Small intestine (tissue), 7 donors: Measurements from ENCODE around the gene DCTPP1. TPM values are rescaled to one million over a fixed set of nuclear protein-coding genes. Genes with fewer than 3 reads are reported as not detected.

Experiments used
- DNase-seq, 2 donors: peaks; one replicate each; pipeline versions ENCODE4 v3.0.0 to v3.0.0-alpha.2; 2013
- FAIRE-seq: peaks from 2 replicates; lab custom pipeline; 2012; peaks lifted over from hg19 to GRCh38; lab: Jason Lieb, UNC
- H3K27ac ChIP-seq, 3 donors: one replicate each; pipeline ENCODE4 v1.5.1; 2013; ENCODE audit warnings: low read length in 2 of 3, mild to moderate bottlenecking in 2 of 3, control low read depth in 1 of 3, inconsistent platforms in 1 of 3, low read depth in 1 of 3, moderate library complexity in 1 of 3
- H3K27me3 ChIP-seq, 3 donors: one replicate each; pipeline ENCODE4 v1.6.1; 2013; ENCODE audit warnings: low read length in 3 of 3, inconsistent platforms in 1 of 3; ENCODE audit not compliant: control insufficient read depth in 3 of 3, insufficient read depth in 3 of 3
- H3K36me3 ChIP-seq, 3 donors: one replicate each; pipeline ENCODE4 v1.6.1; 2013; ENCODE audit warnings: low read length in 3 of 3, inconsistent platforms in 1 of 3, low read depth in 1 of 3, mild to moderate bottlenecking in 1 of 3, moderate library complexity in 1 of 3; ENCODE audit not compliant: control insufficient read depth in 3 of 3, insufficient read depth in 2 of 3
- H3K4me1 ChIP-seq, 3 donors: one replicate each; pipeline ENCODE4 v1.6.1; 2013; ENCODE audit warnings: low read length in 2 of 3, inconsistent platforms in 1 of 3, low read depth in 1 of 3, mild to moderate bottlenecking in 1 of 3, moderate library complexity in 1 of 3; ENCODE audit not compliant: control insufficient read depth in 3 of 3, insufficient read depth in 2 of 3
- H3K4me3 ChIP-seq, 3 donors: one replicate each; pipeline ENCODE4 v1.5.1; 2013; ENCODE audit warnings: low read length in 3 of 3, control low read depth in 1 of 3, inconsistent platforms in 1 of 3, low read depth in 1 of 3, mild to moderate bottlenecking in 1 of 3, moderate library complexity in 1 of 3
- H3K9me3 ChIP-seq, 2 donors: one replicate each; pipeline ENCODE4 v1.6.1; 2013; ENCODE audit warnings: low read depth in 1 of 2, low read length in 1 of 2; ENCODE audit not compliant: control insufficient read depth in 2 of 2, insufficient read depth in 1 of 2
- WGBS, 3 donors: extraction: QIAGEN DNeasy Blood & Tissue Kit; methylation state at CpG; one replicate each; pipeline ENCODE4 v1.1.7; 2013; 5-methylcytosine and 5-hydroxymethylcytosine counted together
- polyA plus RNA-seq, 4 donors: library from polyadenylated mRNA; stranded (reverse) in 3 of 4; unstranded in 1 of 4; fragments of 200-250 nt in 3 of 4; fragments of 120-200 nt in 1 of 4; gene quantifications; one replicate each; pipeline versions ENCODE4 v1.2.1 to v1.2.3, GENCODE V29; 2013
- donor health status: healthy with polysubstance abuse.
- donor health status: control.
- donor health status: control.
- donor health status: Bipolar disorder and iron deficiency.
- donor health status: healthy.

The DCTPP1 gene
- polyA plus RNA-seq, 4 donors = 42.4 to 116 (median 58.9) TPM

- Histone ChIP-seq H3K4me3 (peak overlapping the region; percentile 73 to 81 (median 76)), H3K9me3 (no peaks in the 10 kb centered on the region), H3K27ac (peak overlapping the region in 2 of 3 donors; percentile 73 to 76), H3K36me3 (peaks cover 0 to 22% (median 0%) of the 10 kb centered on the region in 3 donors), H3K27me3 (no peaks in the 10 kb centered on the region), H3K4me1 (peaks cover 0 to 22% (median 2%) of the 10 kb centered on the region in 3 donors)
- DNase-seq = peak; percentile 42 to 54
- no peak for FAIRE-seq
- 7 to 15% (median 12%) methylated on average over 11 to 13 of the region's 13 CpGs for WGBS, 3 donors
Measured at GRCh38 chr16:30395992-30396585, 33.7 kb downstream of the DCTPP1 start.

GRCh38 chr16:30395155-30395991 lies 34.5 kb downstream of the DCTPP1 start, which contains the start of gene ZNF48:
Gene ZNF48, plus strand, starts transcription at chr16:30395420. Its CDS starts 375 bp downstream, at chr16:30395795.
- DNase-seq (peak; percentile 71 to 94), FAIRE-seq (no peak)
- WGBS, 3 donors = 0% methylated on average over 43 to 103 of the region's 103 CpGs
- Histone ChIP-seq H3K9me3 (no peaks in the 10 kb centered on the region), H3K36me3 (peaks cover 0 to 22% (median 0%) of the 10 kb centered on the region in 3 donors), H3K27me3 (no peaks in the 10 kb centered on the region), H3K27ac (peak within 1 kb of the TSS; percentile 48 to 86 (median 81)), H3K4me3 (peak within 1 kb of the TSS; percentile 73 to 81 (median 77)), H3K4me1 (peaks cover 0 to 22% (median 2%) of the 10 kb centered on the region in 3 donors)

GRCh38 chr16:30394592-30395154 lies 35.2 kb downstream of the DCTPP1 start:
- H3K9me3 ChIP-seq = no peaks in the 10 kb centered on the region
- H3K36me3 ChIP-seq = peaks cover 0 to 22% (median 0%) of the 10 kb centered on the region in 3 donors
- DNase-seq = peak in 1 of 2 donors; percentile 24
- peak overlapping the region; percentile 73 to 81 (median 77) for H3K4me3 ChIP-seq
- FAIRE-seq = no peak
- H3K27ac ChIP-seq = peak overlapping the region; percentile 48 to 86 (median 81)
- H3K27me3 ChIP-seq = no peaks in the 10 kb centered on the region
- 9 to 17% (median 10%) methylated on average over 30 to 31 of the region's 31 CpGs for WGBS, 3 donors
- peaks cover 0 to 16% (median under 1%) of the 10 kb centered on the region in 3 donors for H3K4me1 ChIP-seq

GRCh38 chr16:30383521-30383920 lies 46.3 kb downstream of the DCTPP1 start:
- H3K27ac ChIP-seq = no peak overlapping the region
- H3K36me3 ChIP-seq = peaks cover 0 to 7% (median 0%) of the 10 kb centered on the region in 3 donors
- 45 to 55% (median 47%) methylated on average over 2 of the region's 2 CpGs for WGBS, 3 donors
- H3K9me3 ChIP-seq = no peaks in the 10 kb centered on the region
- DNase-seq (peak in 1 of 2 donors; percentile 1), FAIRE-seq (no peak)
- no peak overlapping the region for H3K4me3 ChIP-seq
- no peaks in the 10 kb centered on the region for H3K27me3 ChIP-seq
- H3K4me1 ChIP-seq = peaks cover 0 to 14% (median 2%) of the 10 kb centered on the region in 3 donors

- H3K4me1 ChIP-seq = peaks cover 0 to 16% (median 2%) of the 10 kb centered on the region in 3 donors
- FAIRE-seq = no peak
Measured at GRCh38 chr16:30382111-30382881, 47.5 kb downstream of the DCTPP1 start, which contains the start of gene SEPTIN1. Gene SEPTIN1, minus strand, starts transcription at chr16:30382561. Its CDS starts 19 bp downstream, at chr16:30382542.

GRCh38 chr16:30381291-30382041 lies 48.4 kb downstream of the DCTPP1 start:
- Histone ChIP-seq H3K36me3 (peaks cover 0 to 7% (median 0%) of the 10 kb centered on the region in 3 donors), H3K27ac (peak overlapping the region in 2 of 3 donors; percentile 5 to 43), H3K9me3 (no peaks in the 10 kb centered on the region), H3K27me3 (no peaks in the 10 kb centered on the region), H3K4me3 (peak overlapping the region in 1 of 3 donors; percentile 39), H3K4me1 (peaks cover 2 to 20% (median 5%) of the 10 kb centered on the region in 3 donors)
- FAIRE-seq (no peak), DNase-seq (peak in 1 of 2 donors; percentile 9)
- 63 to 69% (median 63%) methylated on average over 13 of the region's 13 CpGs for WGBS, 3 donors

More at GRCh38 chr16:30382111-30382881, 47.5 kb downstream of the DCTPP1 start, which contains the start of gene SEPTIN1:
- Histone ChIP-seq H3K36me3 (peaks cover 0 to 7% (median 0%) of the 10 kb centered on the region in 3 donors), H3K27me3 (no peaks in the 10 kb centered on the region), H3K27ac (peak within 1 kb of the TSS in 2 of 3 donors; percentile 42 to 43), H3K9me3 (no peaks in the 10 kb centered on the region), H3K4me3 (peak within 1 kb of the TSS in 1 of 3 donors; percentile 39)
- peak; percentile 8 to 55 for DNase-seq
- 44 to 50% (median 48%) methylated on average over 11 to 12 of the region's 12 CpGs for WGBS, 3 donors

- H3K4me3 ChIP-seq = no peak overlapping the region
- H3K4me1 ChIP-seq = peaks cover 2 to 20% (median 5%) of the 10 kb centered on the region in 3 donors
- FAIRE-seq (no peak), DNase-seq (no peak)
- no peak overlapping the region for H3K27ac ChIP-seq
- H3K27me3 ChIP-seq = no peaks in the 10 kb centered on the region
- H3K36me3 ChIP-seq = peaks cover 0 to 7% (median 0%) of the 10 kb centered on the region in 3 donors
- H3K9me3 ChIP-seq = no peaks in the 10 kb centered on the region
- 70 to 77% (median 74%) methylated on average over 6 of the region's 6 CpGs for WGBS, 3 donors
Measured at GRCh38 chr16:30380803-30381208, 49.0 kb downstream of the DCTPP1 start.
